DMS153 (cell line): ENCODE data around the gene OGDH.

Experiments used
- DNase-seq: peaks from one replicate; lab custom pipeline; 2025; lab: John Stamatoyannopoulos, UW

Gene OGDH

GRCh38 chr7:44637788-44638594 lies 31.6 kb downstream of the OGDH start:
- DNase-seq: no peak

GRCh38 chr7:44638611-44639557 lies 32.5 kb downstream of the OGDH start:
- DNase-seq: peak; percentile 57

- DNase-seq: peak; percentile 82
These were observed 33.4 kb downstream of the OGDH start for GRCh38 chr7:44639671-44640321.

- no peak for DNase-seq
These were observed 36.8 kb downstream of the OGDH start for GRCh38 chr7:44643206-44643605.

GRCh38 chr7:44645254-44645653 lies 38.8 kb downstream of the OGDH start:
- DNase-seq: no peak

GRCh38 chr7:44645696-44646095 lies 39.3 kb downstream of the OGDH start:
- DNase-seq: no peak

- DNase-seq: no peak
These were observed 39.9 kb downstream of the OGDH start for GRCh38 chr7:44646176-44646920.

GRCh38 chr7:44646921-44647636 lies 40.7 kb downstream of the OGDH start:
- no peak for DNase-seq

GRCh38 chr7:44647981-44648714 lies 41.7 kb downstream of the OGDH start:
- DNase-seq: no peak

GRCh38 chr7:44650242-44650641 lies 43.8 kb downstream of the OGDH start:
- no peak for DNase-seq

- no peak for DNase-seq
These were observed 44.3 kb downstream of the OGDH start for GRCh38 chr7:44650772-44651171.

- no peak for DNase-seq
These were observed 46.1 kb downstream of the OGDH start for GRCh38 chr7:44652535-44652934.

GRCh38 chr7:44654255-44654796 lies 47.9 kb downstream of the OGDH start:
- no peak for DNase-seq

- DNase-seq: no peak
These were observed 48.9 kb downstream of the OGDH start for GRCh38 chr7:44655341-44655740.

- DNase-seq: no peak
These were observed 52.6 kb downstream of the OGDH start for GRCh38 chr7:44658979-44659378.

- DNase-seq: no peak
These were observed 54.8 kb downstream of the OGDH start for GRCh38 chr7:44661233-44661632.

- no peak for DNase-seq
These were observed 58.5 kb downstream of the OGDH start for GRCh38 chr7:44664780-44665461.

GRCh38 chr7:44665531-44666213 lies 59.2 kb downstream of the OGDH start:
- no peak for DNase-seq

GRCh38 chr7:44666566-44666965 lies 60.1 kb downstream of the OGDH start:
- no peak for DNase-seq
